ENCODE data around the gene ENDOU. TPM values are rescaled to one million over a fixed set of nuclear protein-coding genes. Genes with fewer than 3 reads are reported as not detected.

ENDOU gene
- total and polyA plus RNA-seq, 2 donors (not counting 3 experiments of a cell fraction or from before 2014, with no cell fraction given): not detected

DNA sequence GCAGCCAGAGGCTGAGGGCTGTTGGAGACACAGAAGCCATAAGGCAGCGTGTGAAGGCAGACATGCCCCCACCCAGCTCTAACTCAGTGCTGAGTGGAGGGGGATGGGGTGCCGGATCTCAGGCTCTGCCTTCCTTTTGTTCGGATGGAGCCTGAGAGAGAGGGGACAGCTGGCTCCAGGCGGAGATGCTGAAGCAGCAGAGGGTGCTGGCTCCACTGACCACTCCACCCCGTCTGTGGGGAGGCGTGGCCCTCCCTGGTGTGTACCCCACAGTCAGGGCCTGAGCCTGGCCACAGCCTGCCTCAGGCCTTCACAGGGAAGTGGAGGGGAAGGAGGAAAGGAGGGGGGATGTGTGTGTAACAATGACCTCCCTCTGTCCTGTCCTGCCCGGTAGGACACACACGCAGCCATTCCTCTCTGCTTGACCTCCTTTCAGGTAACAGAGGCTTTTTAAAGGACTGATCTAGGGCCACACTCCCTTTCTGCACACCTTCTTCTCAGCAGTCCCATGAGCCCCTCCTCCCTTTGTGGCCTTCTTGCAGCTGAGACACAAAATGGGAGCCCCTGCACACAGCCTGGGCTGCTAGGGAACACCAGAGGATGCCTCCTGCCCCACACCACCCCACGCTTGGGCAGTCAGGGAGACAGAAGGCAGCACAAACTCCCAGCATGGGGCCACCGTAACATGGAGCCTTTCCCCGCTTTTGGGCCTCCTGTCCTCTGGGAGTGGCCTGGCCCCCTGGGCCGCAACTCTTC is 9.6 kb upstream of the ENDOU start:
- Histone ChIP-seq H3K9me1 (replicated peaks; ENCODE audit: control insufficient read depth, extremely low read depth, insufficient read depth, low read length) (no peaks in the 10 kb centered on the region), H4K20me1 (replicated peaks; ENCODE audit: control insufficient read depth, extremely low read depth, insufficient read depth, low read length) (no peaks in the 10 kb centered on the region), H2AFZ (ENCODE audit: low read depth, low read length) (no peak overlapping the region), H3K4me3 (replicated peaks in 1 of 3; ENCODE audit: insufficient read depth in 1 of 3, low read depth in 1 of 3, low read length in 3 of 3) (no peak overlapping the region), H3K4me1 (ENCODE audit: control insufficient read depth, extremely low read depth, insufficient read depth, low read length) (peaks cover 3% of the 10 kb centered on the region), H3K4me2 (ENCODE audit: insufficient read depth, low read length) (no peak overlapping the region), H3K36me3 (ENCODE audit: control insufficient read depth in 2 of 2, extremely low read depth in 1 of 2, insufficient read depth in 2 of 2, low read length in 2 of 2) (peaks cover 0 to 14% of the 10 kb centered on the region in 2 experiments), H3K27ac (ENCODE audit: insufficient read depth, low read depth, low read length) (no peak overlapping the region), H3K79me2 (ENCODE audit: control insufficient read depth, insufficient read depth, low read length) (no peaks in the 10 kb centered on the region), H3K9me3 (replicated peaks; ENCODE audit: control insufficient read depth, insufficient read depth, low read length) (no peaks in the 10 kb centered on the region), H3K9ac (replicated peaks; ENCODE audit: extremely low read depth, insufficient read depth, low read length) (no peak overlapping the region), H3K27me3 (ENCODE audit: control insufficient read depth in 2 of 2, insufficient read depth in 2 of 2, low read length in 2 of 2) (no peaks in the 10 kb centered on the region)
- CTCF ChIA-PET: interaction anchor here (1.3 to 10.4 kb wide), 4 partner anchors 7 to 103 kb away, joined by 3 to 385 read pairs (median 29); partner anchors contain the start of gene SLC48A1
- BruUV-seq (replicated peaks): no TSS peak
- TF ChIP-seq POLR2AphosphoS5 (IDR thresholded peaks at IDR 0.05; ENCODE audit: insufficient read depth, low read depth, low read length): no peak
- TF ChIP-seq FOS (IDR thresholded peaks at IDR 0.05; ENCODE audit: borderline replicate concordance, insufficient read depth, low read length): no peak
- no peak for TF ChIP-seq MYC (IDR thresholded peaks at IDR 0.05; ENCODE audit: low read depth, low read length)
- no peak for TF ChIP-seq CTCF (IDR thresholded peaks at IDR 0.05; ENCODE audit: extremely low read depth in 1 of 2, insufficient read depth in 1 of 2, low read depth in 1 of 2, low read length in 2 of 2)
- TF ChIP-seq EZH2 (IDR thresholded peaks at IDR 0.05; ENCODE audit: borderline replicate concordance, low read depth, low read length, severe bottlenecking): no peak
- no peak for TF ChIP-seq POLR2A (IDR thresholded peaks at IDR 0.05; ENCODE audit: low read depth, low read length)
- TF ChIP-seq, protein P1, sequence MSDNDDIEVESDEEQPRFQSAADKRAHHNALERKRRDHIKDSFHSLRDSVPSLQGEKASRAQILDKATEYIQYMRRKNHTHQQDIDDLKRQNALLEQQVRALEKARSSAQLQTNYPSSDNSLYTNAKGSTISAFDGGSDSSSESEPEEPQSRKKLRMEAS (IDR thresholded peaks at IDR 0.05; ENCODE audit: insufficient read depth, insufficient read length): no peak
- no peak for TF ChIP-seq JUN (IDR thresholded peaks at IDR 0.05; ENCODE audit: borderline replicate concordance, insufficient read depth, insufficient read length, low read depth)
- TF ChIP-seq GATA2 (IDR thresholded peaks at IDR 0.05; ENCODE audit: insufficient read depth, insufficient read length, low read depth, low read length): no peak
- DNase-seq (ENCODE audit: low read depth, low spot score) (no peak), FAIRE-seq (no peak)
- dilution Hi-C loops (cut with MboI; ENCODE audit: extremely low pct_ligation_motif_present, low sequenced_read_pairs) (no loop called here), intact Hi-C loops (cut with micrococcal nuclease) (no loop called here)
- POLR2A ChIA-PET: no interaction called here

Measured in endothelial cell of umbilical vein (primary cell).